HepG2 (cell line): ENCODE results near the gene TMX2. TPM values are rescaled to one million over a fixed set of nuclear protein-coding genes. Genes with fewer than 3 reads are reported as not detected.
A peak's percentile ranks its signal among the peaks of the same experiment; 100 is the strongest.

ENCODE experiments used
- BCL6 ChIP-seq: IDR thresholded peaks from 2 replicates; pipeline ENCODE4 v1.6.1; 2016; ENCODE audit warnings: missing genetic modification reagents, missing compliant biosample characterization
- CBX5 ChIP-seq: sonication (generic); formaldehyde crosslinking; IDR thresholded peaks from 2 replicates; pipeline ENCODE4 v1.4.0; 2020; ENCODE audit warnings: missing genetic modification reagents, borderline replicate concordance
- DPF2 ChIP-seq: sonication (generic); formaldehyde crosslinking; IDR thresholded peaks from 2 replicates; pipeline ENCODE4 v1.4.0; 2020; ENCODE audit warnings: mild to moderate bottlenecking, low read depth, missing genetic modification reagents, borderline replicate concordance
- GPN1 ChIP-seq: sonication (generic); formaldehyde crosslinking; IDR thresholded peaks from 2 replicates; pipeline ENCODE4 v1.5.1; 2020; ENCODE audit warnings: missing genetic modification reagents, borderline replicate concordance
- HIC2 ChIP-seq: sonication (generic); formaldehyde crosslinking; IDR thresholded peaks from 2 replicates; pipeline ENCODE4 v1.9.0; 2022; ENCODE audit warnings: low read depth, missing genetic modification reagents
- HMG20B ChIP-seq: conservative IDR thresholded peaks from 2 replicates; pipeline ENCODE4 v1.6.1; 2016; ENCODE audit warnings: missing genetic modification reagents, missing compliant biosample characterization
- HNF4A ChIP-seq: sonication (generic); formaldehyde crosslinking; IDR thresholded peaks from 2 replicates; pipeline ENCODE4 v1.4.0; 2020; ENCODE audit warnings: missing genetic modification reagents
- HOXA3 ChIP-seq: sonication (generic); formaldehyde crosslinking; IDR thresholded peaks from 2 replicates; pipeline ENCODE4 v1.5.0; 2020; ENCODE audit warnings: missing genetic modification reagents
- IKZF5 ChIP-seq: IDR thresholded peaks from 2 replicates; pipeline ENCODE4 v1.6.1; 2018; ENCODE audit warnings: missing genetic modification reagents, mild to moderate bottlenecking, missing compliant biosample characterization
- NCOA2 ChIP-seq: sonication (generic); formaldehyde crosslinking; IDR thresholded peaks from 2 replicates; pipeline ENCODE4 v1.8.0; 2022; ENCODE audit warnings: inconsistent platforms
- REST ChIP-seq, 2 experiments: IDR thresholded peaks; 2 replicates each; pipeline ENCODE4 v1.6.1; 2011 to 2012; ENCODE audit warnings: low read length in 2 of 2, borderline replicate concordance in 1 of 2, low read depth in 1 of 2, mild to moderate bottlenecking in 1 of 2, moderate library complexity in 1 of 2
- RXRB ChIP-seq: IDR thresholded peaks from 2 replicates; pipeline ENCODE4 v1.6.1; 2016; ENCODE audit warnings: borderline replicate concordance, missing genetic modification reagents, missing compliant biosample characterization
- SALL1 ChIP-seq: sonication (generic); formaldehyde crosslinking; IDR thresholded peaks from 2 replicates; pipeline ENCODE4 v1.8.0; 2022; ENCODE audit warnings: mild to moderate bottlenecking, missing genetic modification reagents
- ZNF383 ChIP-seq: sonication (generic); formaldehyde crosslinking; IDR thresholded peaks from 2 replicates; pipeline ENCODE4 v1.4.0; 2020; ENCODE audit warnings: missing genetic modification reagents, mild to moderate bottlenecking, borderline replicate concordance
- ZNF564 ChIP-seq: sonication (generic); formaldehyde crosslinking; IDR thresholded peaks from 2 replicates; pipeline ENCODE4 v1.8.1; 2023; ENCODE audit warnings: mild to moderate bottlenecking, missing genetic modification reagents
- ZNF644 ChIP-seq: IDR thresholded peaks from 2 replicates; pipeline ENCODE4 v1.6.1; 2016; ENCODE audit warnings: low read depth
- ZNF646 ChIP-seq: sonication (generic); formaldehyde crosslinking; IDR thresholded peaks from 2 replicates; pipeline ENCODE4 v1.9.0; 2021; ENCODE audit warnings: mild to moderate bottlenecking, missing genetic modification reagents
- ZSCAN9 ChIP-seq: IDR thresholded peaks from 2 replicates; pipeline ENCODE4 v1.6.1; 2016; ENCODE audit warnings: borderline replicate concordance
- polyA plus RNA-seq, 8 experiments: library from polyadenylated mRNA; depleted of rRNA in 3 of 8; stranded (reverse) in 7 of 8; unstranded in 1 of 8; fragments of >200 nt; fragmentation: Illumina TruSeq in 4 of 8; extraction: Trizol in 4 of 8; gene quantifications; 2 replicates each; pipeline versions ENCODE4 v1.2.1 to v1.2.3, GENCODE V29; 2011 to 2016; ENCODE audit warnings: low read depth in 4 of 8, missing spikeins in 1 of 8, mixed read lengths in 1 of 8; ENCODE audit not compliant: insufficient read depth in 1 of 8
- total RNA-seq, 5 experiments: library from RNA; depleted of rRNA; stranded (reverse); fragments of >200 nt; fragmentation: Illumina TruSeq; extraction: Trizol; gene quantifications; 2 replicates each; pipeline ENCODE4 v1.2.3, GENCODE V29; 2016; ENCODE audit warnings: low read depth in 1 of 5

Gene TMX2
- total and polyA plus RNA-seq, 2 of the 13 experiments (the other 11 are each of a cell fraction or from before 2014, with no cell fraction given): 84.5 to 129 TPM

GRCh38 chr11:57779276-57779675, 66.9 kb downstream of the TMX2 start (continued):
- TF ChIP-seq ZNF646: 0 out of 2 replicates have a peak, but pooled peaks have one; percentile 3
- peak; percentile 60 for TF ChIP-seq ZNF644 (CRISPR knock-in tag)
- TF ChIP-seq IKZF5: no peak
- TF ChIP-seq REST (IDR thresholded peaks at IDR 0.05; ENCODE audit: borderline replicate concordance in 1 of 2, low read depth in 1 of 2, low read length in 2 of 2): no peak
- no peak for TF ChIP-seq DPF2 (CRISPR knock-in tag)
- peak; percentile 44 for TF ChIP-seq HNF4A (CRISPR knock-in tag)
- TF ChIP-seq ZSCAN9 (CRISPR knock-in tag): 0 out of 2 replicates have a peak, but pooled peaks have one; percentile 28
- TF ChIP-seq HMG20B: no peak
- TF ChIP-seq BCL6: peak; percentile 58; the same call in 1 of the 2 replicates
- TF ChIP-seq CBX5 (CRISPR knock-in tag): no peak
- TF ChIP-seq GPN1 (CRISPR knock-in tag): no peak
- TF ChIP-seq HOXA3 (CRISPR knock-in tag): peak; percentile 20; the same call in 1 of the 2 replicates
- TF ChIP-seq HIC2 (CRISPR knock-in tag): no peak
- TF ChIP-seq ZNF383 (CRISPR knock-in tag): no peak
- TF ChIP-seq NCOA2 (CRISPR knock-in tag): peak; percentile 48
- no peak for TF ChIP-seq ZNF564
- TF ChIP-seq SALL1: 0 out of 2 replicates have a peak, but pooled peaks have one; percentile 25
- TF ChIP-seq RXRB (CRISPR knock-in tag): 0 out of 2 replicates have a peak, but pooled peaks have one; percentile 14
